IMR-90 (cell line): ENCODE results near the gene LRRC55.
"Not testable (repeated sequence)": the region's sequence is repeated elsewhere in the genome, so short reads cannot be mapped to it uniquely, and the experiment has no call there.

Experiments used
- BHLHE40 ChIP-seq: fragments of 150-350 bp; IDR thresholded peaks from 2 replicates; pipeline ENCODE4 v1.6.1; 2016; ENCODE audit warnings: mild to moderate bottlenecking, low read depth, low read length
- CTCF ChIP-seq: conservative IDR thresholded peaks from 2 replicates; pipeline ENCODE4 v1.5.1; 2012; ENCODE audit warnings: mild to moderate bottlenecking, low read depth, low read length, improper control_type of control experiment
- FOS ChIP-seq: fragments of 150-350 bp; IDR thresholded peaks from 2 replicates; pipeline ENCODE4 v1.6.1; 2016; ENCODE audit warnings: low read depth, low read length
- MAFK ChIP-seq: IDR thresholded peaks from 2 replicates; pipeline ENCODE4 v1.6.1; 2012; ENCODE audit warnings: low read depth, low read length, improper control_type of control experiment
- MAZ ChIP-seq: IDR thresholded peaks from 2 replicates; pipeline ENCODE4 v1.6.1; 2012; ENCODE audit warnings: low read depth, mild to moderate bottlenecking, low read length, improper control_type of control experiment, moderate library complexity, borderline replicate concordance
- MXI1 ChIP-seq: IDR thresholded peaks from 2 replicates; pipeline ENCODE4 v1.6.1; 2012; ENCODE audit warnings: low read depth, mild to moderate bottlenecking, low read length, moderate library complexity, borderline replicate concordance
- NFE2L2 ChIP-seq: fragments of 150-350 bp; IDR thresholded peaks from 2 replicates; pipeline ENCODE4 v1.6.1; 2016; ENCODE audit warnings: low read depth, mild to moderate bottlenecking, low read length
- POLR2A ChIP-seq: IDR thresholded peaks from 2 replicates; pipeline ENCODE4 v1.6.1; 2012; ENCODE audit warnings: mild to moderate bottlenecking, low read depth, low read length
- RCOR1 ChIP-seq: IDR thresholded peaks from 2 replicates; pipeline ENCODE4 v1.6.1; 2012; ENCODE audit warnings: mild to moderate bottlenecking, low read length, improper control_type of control experiment; ENCODE audit not compliant: insufficient replicate concordance
- RFX5 ChIP-seq: IDR thresholded peaks from 2 replicates; pipeline ENCODE4 v1.8.0; 2012; ENCODE audit warnings: low read depth, mild to moderate bottlenecking, low read length, moderate library complexity
- SMC3 ChIP-seq: fragments of 150-350 bp; IDR thresholded peaks from 2 replicates; pipeline ENCODE4 v1.6.1; 2016; ENCODE audit warnings: low read depth, mild to moderate bottlenecking, antibody characterized with exemption, low read length, moderate library complexity
- USF2 ChIP-seq: fragments of 150-350 bp; IDR thresholded peaks from 2 replicates; pipeline ENCODE4 v1.6.1; 2017; ENCODE audit warnings: mild to moderate bottlenecking, antibody characterized with exemption, low read length, low read depth

GRCh38 chr11:57169732-57170313 is 11.9 kb upstream of the LRRC55 start:
- TF ChIP-seq CTCF, SMC3, POLR2A, MXI1, NFE2L2, USF2, MAFK, MAZ, BHLHE40, RCOR1, FOS, RFX5: not testable (repeated sequence)
